H4 (cell line): ENCODE measurements around the gene MAGEA12. TPM values are rescaled to one million over a fixed set of nuclear protein-coding genes. Genes with fewer than 3 reads are reported as not detected.
A peak's percentile ranks its signal among the peaks of the same experiment; 100 is the strongest.
"Not testable (repeated sequence)": the region's sequence is repeated elsewhere in the genome, so short reads cannot be mapped to it uniquely, and the experiment has no call there.

Experiments used
- DNase-seq: peaks from one replicate; pipeline ENCODE4 v3.0.0-alpha.2; 2015; ENCODE audit warnings: low spot score
- total RNA-seq: library from RNA; depleted of rRNA; stranded (reverse); fragments of >200 nt; shearing (Covaris generic); gene quantifications from 2 replicates; pipeline ENCODE4 v1.2.3, GENCODE V29; 2014; rRNA removed

MAGEA12 gene, protein sequence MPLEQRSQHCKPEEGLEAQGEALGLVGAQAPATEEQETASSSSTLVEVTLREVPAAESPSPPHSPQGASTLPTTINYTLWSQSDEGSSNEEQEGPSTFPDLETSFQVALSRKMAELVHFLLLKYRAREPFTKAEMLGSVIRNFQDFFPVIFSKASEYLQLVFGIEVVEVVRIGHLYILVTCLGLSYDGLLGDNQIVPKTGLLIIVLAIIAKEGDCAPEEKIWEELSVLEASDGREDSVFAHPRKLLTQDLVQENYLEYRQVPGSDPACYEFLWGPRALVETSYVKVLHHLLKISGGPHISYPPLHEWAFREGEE
- total RNA-seq, result 5.5 and 5.7 TPM in 2 replicates

DNA sequence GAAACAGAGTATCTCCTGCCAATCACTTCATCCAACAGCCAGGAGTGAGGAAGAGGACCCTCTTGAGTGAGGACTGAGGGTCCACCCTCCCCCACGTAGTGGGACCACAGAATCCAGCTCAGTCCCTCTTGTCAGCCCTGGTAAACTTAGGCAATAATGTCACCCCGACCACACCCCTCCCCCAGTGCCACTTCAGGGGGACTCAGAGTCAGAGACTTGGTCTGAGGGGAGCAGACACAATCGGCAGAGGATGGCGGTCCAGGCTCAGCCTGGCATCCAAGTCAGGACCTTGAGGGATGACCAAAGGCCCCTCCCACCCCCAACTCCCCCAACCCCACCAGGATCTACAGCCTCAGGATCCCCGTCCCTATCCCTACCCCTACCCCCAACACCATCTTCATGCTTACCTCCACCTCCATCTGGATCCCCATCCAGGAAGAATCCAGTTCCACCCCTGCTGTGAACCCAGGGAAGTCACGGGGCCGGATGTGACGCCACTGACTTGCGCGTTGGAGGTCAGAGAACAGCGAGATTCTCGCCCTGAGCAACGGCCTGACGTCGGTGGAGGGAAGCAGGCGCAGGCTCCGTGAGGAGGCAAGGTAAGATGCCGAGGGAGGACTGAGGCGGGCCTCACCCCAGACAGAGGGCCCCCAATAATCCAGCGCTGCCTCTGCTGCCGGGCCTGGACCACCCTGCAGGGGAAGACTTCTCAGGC lies at the start of gene MAGEA12, which contains the start of gene CSAG1:
Gene MAGEA12, plus strand, starts transcription at position 497 of the 715 bp plus-strand sequence. CDS start 2,405 bp downstream, outside the sequence.
Gene CSAG1, minus strand, starts transcription at position 461 of the 715 bp plus-strand sequence. CDS start 1,261 bp downstream, outside the sequence.
- DNase-seq, result peak; percentile 6

- not testable (repeated sequence) for DNase-seq
Observed at GRCh38 chrX:152697952-152698931, 35.3 kb upstream of the MAGEA12 start, which contains the start of gene MAGEA3. MAGEA3 (plus strand) TSS chrX:152698794; CDS start chrX:152700833, 2,039 bp downstream.

DNA sequence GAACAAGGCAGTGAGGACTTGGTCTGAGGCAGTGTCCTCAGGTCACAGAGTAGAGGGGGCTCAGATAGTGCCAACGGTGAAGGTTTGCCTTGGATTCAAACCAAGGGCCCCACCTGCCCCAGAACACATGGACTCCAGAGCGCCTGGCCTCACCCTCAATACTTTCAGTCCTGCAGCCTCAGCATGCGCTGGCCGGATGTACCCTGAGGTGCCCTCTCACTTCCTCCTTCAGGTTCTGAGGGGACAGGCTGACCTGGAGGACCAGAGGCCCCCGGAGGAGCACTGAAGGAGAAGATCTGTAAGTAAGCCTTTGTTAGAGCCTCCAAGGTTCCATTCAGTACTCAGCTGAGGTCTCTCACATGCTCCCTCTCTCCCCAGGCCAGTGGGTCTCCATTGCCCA lies 33.2 kb upstream of the MAGEA12 start:
- DNase-seq, result peak; percentile 1

DNA sequence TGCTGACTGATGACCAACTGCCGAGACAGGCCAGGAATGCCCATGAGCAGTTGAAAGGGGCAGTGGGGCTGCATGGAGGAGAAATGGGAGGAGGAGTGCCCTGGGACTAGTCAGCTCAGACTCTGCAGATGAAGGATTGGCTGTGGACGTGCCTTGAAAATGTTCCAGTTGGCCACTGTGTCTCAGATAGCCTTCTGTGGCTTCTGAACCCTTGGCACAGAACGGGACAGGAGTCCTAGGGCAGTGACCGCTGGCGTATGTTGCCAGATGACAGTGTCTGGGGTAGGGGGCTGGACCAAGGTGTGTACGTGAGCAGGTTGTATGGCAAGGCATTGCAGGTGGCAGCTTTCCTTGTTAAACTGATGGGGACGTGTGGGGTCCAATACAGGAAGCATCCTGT lies 27.1 kb upstream of the MAGEA12 start:
- DNase-seq, result not testable (repeated sequence)

DNA sequence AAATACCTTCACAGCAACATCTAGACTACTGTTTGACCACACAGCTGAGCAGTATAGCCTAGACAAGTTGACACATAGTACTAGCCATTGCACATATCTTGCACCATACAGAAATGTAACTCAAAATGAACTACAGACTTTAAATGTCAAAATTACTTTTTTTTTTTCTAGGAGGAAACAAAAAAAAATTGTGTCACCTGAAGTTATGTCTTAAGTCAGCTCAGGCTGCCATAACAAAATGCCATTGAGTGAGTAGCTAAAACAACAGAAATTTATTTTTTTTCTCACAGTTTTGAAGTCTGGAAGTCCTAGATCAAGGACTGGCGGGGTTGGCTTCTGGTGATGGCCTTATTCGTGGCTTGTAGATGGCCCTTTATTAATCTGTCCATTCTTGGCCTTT lies 24.4 kb upstream of the MAGEA12 start, which contains the start of gene CSAG2:
Gene CSAG2, minus strand, starts transcription at position 101 of the 400 bp plus-strand sequence. CDS start 161 bp downstream, outside the sequence.
- DNase-seq, result not testable (repeated sequence)

- not testable (repeated sequence) for DNase-seq
Observed at GRCh38 chrX:152713195-152713594, 20.4 kb upstream of the MAGEA12 start.

DNA sequence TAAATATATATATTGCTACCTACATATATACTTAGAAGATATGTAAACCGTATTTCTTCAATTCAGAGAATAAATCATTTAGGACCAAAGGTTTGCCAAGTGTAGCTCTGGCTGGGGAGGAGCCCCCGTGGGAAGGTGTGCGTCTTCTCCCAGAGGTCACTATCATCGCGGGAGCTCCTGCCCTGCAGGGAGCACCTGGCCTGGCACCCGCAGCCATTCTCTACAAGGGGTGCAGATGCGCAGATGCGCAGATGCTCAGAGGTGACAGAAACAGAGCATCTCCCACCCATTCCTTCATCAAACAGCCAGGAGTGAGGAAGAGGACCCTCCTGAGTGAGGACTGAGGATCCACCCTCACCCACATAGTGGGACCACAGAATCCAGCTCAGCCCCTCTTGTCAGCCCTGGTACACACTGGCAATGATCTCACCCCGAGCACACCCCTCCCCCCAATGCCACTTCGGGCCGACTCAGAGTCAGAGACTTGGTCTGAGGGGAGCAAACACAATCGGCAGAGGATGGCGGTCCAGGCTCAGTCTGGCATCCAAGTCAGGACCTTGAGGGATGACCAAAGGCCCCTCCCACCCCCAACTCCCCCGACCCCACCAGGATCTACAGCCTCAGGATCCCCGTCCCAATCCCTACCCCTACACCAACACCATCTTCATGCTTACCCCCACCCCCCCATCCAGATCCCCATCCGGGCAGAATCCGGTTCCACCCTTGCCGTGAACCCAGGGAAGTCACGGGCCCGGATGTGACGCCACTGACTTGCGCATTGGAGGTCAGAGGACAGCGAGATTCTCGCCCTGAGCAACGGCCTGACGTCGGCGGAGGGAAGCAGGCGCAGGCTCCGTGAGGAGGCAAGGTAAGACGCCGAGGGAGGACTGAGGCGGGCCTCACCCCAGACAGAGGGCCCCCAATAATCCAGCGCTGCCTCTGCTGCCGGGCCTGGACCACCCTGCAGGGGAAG lies 19.5 kb upstream of the MAGEA12 start, which contains the start of gene MAGEA2B:
Gene MAGEA2B, plus strand, starts transcription at position 814 of the 973 bp plus-strand sequence. CDS start 2,479 bp downstream, outside the sequence.
- not testable (repeated sequence) for DNase-seq

DNA sequence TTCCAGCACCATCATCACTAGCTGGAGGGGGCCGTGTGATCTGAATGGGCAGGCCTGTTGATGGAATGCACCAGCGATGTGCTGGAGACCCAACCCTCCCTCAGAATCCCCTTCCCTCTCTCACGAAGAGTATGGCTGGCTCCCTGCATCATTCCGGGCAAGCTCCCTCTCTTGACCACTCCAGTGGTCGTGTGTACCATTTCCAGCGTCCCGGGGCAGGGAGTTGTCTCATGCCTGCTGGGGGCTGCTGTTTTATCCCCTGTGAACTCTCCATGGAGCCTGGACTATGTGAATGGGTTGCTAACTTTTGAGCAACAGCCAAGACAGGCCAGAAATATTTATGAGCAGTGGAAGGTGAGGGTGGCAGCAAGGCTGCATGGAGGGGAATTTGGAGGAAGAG lies 8.1 kb upstream of the MAGEA12 start:
- DNase-seq, result no peak

GRCh38 chrX:152734143-152734858 lies 744 bp downstream of the MAGEA12 start:
- not testable (repeated sequence) for DNase-seq

GRCh38 chrX:152735101-152735500 lies 1.5 kb downstream of the MAGEA12 start:
- DNase-seq, result no peak

GRCh38 chrX:152735860-152736511 lies 2.4 kb downstream of the MAGEA12 start:
- no peak for DNase-seq

GRCh38 chrX:152736528-152736927 lies 3.0 kb downstream of the MAGEA12 start:
- not testable (repeated sequence) for DNase-seq

DNA sequence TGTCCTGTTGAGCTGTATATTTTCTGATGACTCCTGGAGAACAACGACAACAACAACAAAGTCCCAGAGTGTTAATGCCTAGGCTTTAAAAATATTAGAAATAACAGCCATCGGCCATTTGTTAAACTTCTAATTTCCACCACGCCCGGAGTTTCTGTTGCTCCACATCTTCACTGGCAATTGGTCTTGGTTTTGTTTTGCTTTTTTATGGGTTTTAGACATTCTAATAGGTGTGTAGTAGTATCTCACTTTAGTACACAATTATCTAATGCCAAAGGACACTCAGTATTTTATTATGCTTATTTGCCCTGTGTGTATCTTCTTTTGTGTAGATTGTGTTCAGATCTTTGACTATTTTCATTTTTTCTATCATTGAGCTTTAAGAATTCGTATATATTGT lies 5.0 kb downstream of the MAGEA12 start:
- no peak for DNase-seq

GRCh38 chrX:152753686-152754650 lies 20.4 kb downstream of the MAGEA12 start, which contains the start of gene MAGEA2:
MAGEA2 (minus strand) TSS chrX:152753842; CDS start chrX:152751363, 2,479 bp downstream.
- DNase-seq, result not testable (repeated sequence)

DNA sequence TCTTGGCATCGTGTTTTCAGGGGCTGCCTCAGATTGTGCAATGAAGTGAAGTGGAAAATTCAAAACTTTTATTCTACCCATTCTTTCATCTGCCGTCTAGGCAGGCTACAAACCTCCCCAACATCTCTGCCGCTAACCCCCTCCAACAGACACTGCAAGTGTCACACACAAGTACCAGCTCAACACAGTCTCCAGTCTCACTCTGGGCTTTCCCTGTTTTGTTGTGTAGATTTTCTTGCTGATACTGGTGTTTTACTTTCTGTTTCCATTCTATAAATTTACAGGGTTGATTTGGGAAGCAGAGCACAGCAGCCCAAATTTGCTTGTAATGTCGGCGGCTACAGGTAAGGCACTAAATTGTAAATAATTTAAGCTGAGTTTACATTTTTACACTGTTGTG lies 21.3 kb downstream of the MAGEA12 start:
- DNase-seq, result not testable (repeated sequence)

- not testable (repeated sequence) for DNase-seq
Observed at GRCh38 chrX:152758918-152759317, 25.4 kb downstream of the MAGEA12 start, which contains the start of gene CSAG3. CSAG3 (plus strand) TSS chrX:152759218.

GRCh38 chrX:152759544-152759943 lies 26.0 kb downstream of the MAGEA12 start:
- not testable (repeated sequence) for DNase-seq
